Parathyroid adenoma (tissue), 2 donors: ENCODE results near the gene DEFB119.
"Not testable (repeated sequence)": the region's sequence is repeated elsewhere in the genome, so short reads cannot be mapped to it uniquely, and the experiment has no call there.

Experiments used
- H2AFZ ChIP-seq: fragments of 300-600 bp; sonication (generic); one replicate; pipeline ENCODE4 v1.7.0; 2017; ENCODE audit warnings: antibody characterized with exemption, mild to moderate bottlenecking
- H3K27ac ChIP-seq: fragments of 300-600 bp; sonication (generic); one replicate; pipeline ENCODE4 v1.7.0; 2017
- H3K27me3 ChIP-seq: fragments of 300-600 bp; sonication (generic); one replicate; pipeline ENCODE4 v1.7.0; 2017; ENCODE audit warnings: low read length; ENCODE audit not compliant: control insufficient read depth, insufficient read depth
- H3K36me3 ChIP-seq: fragments of 300-600 bp; sonication (generic); one replicate; pipeline ENCODE4 v1.7.0; 2017; ENCODE audit warnings: low read length; ENCODE audit not compliant: control insufficient read depth, insufficient read depth
- H3K4me1 ChIP-seq: fragments of 300-600 bp; sonication (generic); one replicate; pipeline ENCODE4 v1.7.0; 2017; ENCODE audit warnings: control low read depth
- H3K4me2 ChIP-seq: fragments of 300-600 bp; sonication (generic); one replicate; pipeline ENCODE4 v1.7.0; 2017; ENCODE audit warnings: low read length
- H3K4me3 ChIP-seq: fragments of 300-600 bp; sonication (generic); one replicate; pipeline ENCODE4 v1.7.0; 2017; ENCODE audit warnings: low read depth, low read length
- H3K79me2 ChIP-seq: fragments of 300-600 bp; sonication (generic); one replicate; pipeline ENCODE4 v1.7.0; 2017; ENCODE audit warnings: control low read depth
- H3K9ac ChIP-seq: fragments of 300-600 bp; sonication (generic); one replicate; pipeline ENCODE4 v1.7.0; 2017; ENCODE audit warnings: mild to moderate bottlenecking
- H3K9me3 ChIP-seq: fragments of 300-600 bp; sonication (generic); one replicate; pipeline ENCODE4 v1.7.0; 2017; ENCODE audit warnings: low read length; ENCODE audit not compliant: control insufficient read depth
- CTCF ChIP-seq: fragments of 300-600 bp; sonication (generic); IDR thresholded peaks from one replicate; pipeline ENCODE4 v1.7.0; 2017; ENCODE audit warnings: antibody characterized with exemption, mild to moderate bottlenecking
- donor health status: primary hyperparathyroidism.

DEFB119 gene

GRCh38 chr20:31390490-31390889 lies at the start of gene DEFB119:
Gene DEFB119, minus strand, starts transcription at chr20:31390590. Its CDS starts 107 bp downstream, at chr20:31390483.
- H3K4me2 ChIP-seq = no peak within 1 kb of the TSS
- H3K9ac ChIP-seq = no peak within 1 kb of the TSS
- no peak within 1 kb of the TSS for H3K4me3 ChIP-seq
- no peaks in the 10 kb centered on the region for H3K9me3 ChIP-seq
- H3K79me2 ChIP-seq = no peaks in the 10 kb centered on the region
- no peak within 1 kb of the TSS for H3K27ac ChIP-seq
- no peak for TF ChIP-seq CTCF
- H3K36me3 ChIP-seq = no peaks in the 10 kb centered on the region
- H3K4me1 ChIP-seq = no peaks in the 10 kb centered on the region
- no peak within 1 kb of the TSS for H2AFZ ChIP-seq
- H3K27me3 ChIP-seq = no peaks in the 10 kb centered on the region

DNA sequence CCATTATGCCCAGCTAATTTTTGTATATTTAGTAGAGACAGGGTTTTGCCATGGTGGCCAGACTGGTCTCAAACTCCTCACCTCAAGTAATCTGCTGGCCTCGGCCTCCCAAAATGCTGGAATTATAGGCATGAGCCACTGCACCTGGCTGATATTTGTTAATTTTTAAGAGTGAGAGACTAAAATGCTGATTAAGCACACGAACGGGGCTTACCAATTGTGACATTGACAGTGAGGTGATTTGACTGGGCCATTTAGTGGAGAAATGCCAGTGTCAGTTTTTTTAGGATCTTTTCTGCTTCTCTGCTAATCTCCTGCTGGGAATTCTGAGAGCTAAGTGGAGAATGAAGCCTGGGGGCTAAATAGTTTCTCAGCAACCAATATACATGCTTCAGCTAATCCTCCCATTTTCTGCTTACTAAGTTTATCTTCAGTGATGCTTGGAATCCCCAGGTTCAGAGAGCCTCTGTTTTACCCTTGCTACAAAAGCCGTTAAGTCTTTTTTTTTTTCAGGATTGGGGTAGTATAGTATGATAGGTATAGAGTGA lies 40.3 kb upstream of the DEFB119 start:
- no peaks in the 10 kb centered on the region for H3K36me3 ChIP-seq
- TF ChIP-seq CTCF = no peak
- no peaks in the 10 kb centered on the region for H3K79me2 ChIP-seq
- no peak overlapping the region for H3K9ac ChIP-seq
- no peak overlapping the region for H3K4me3 ChIP-seq
- H2AFZ ChIP-seq = no peak overlapping the region
- no peaks in the 10 kb centered on the region for H3K4me1 ChIP-seq
- no peaks in the 10 kb centered on the region for H3K9me3 ChIP-seq
- no peak overlapping the region for H3K4me2 ChIP-seq
- no peak overlapping the region for H3K27ac ChIP-seq
- H3K27me3 ChIP-seq = no peaks in the 10 kb centered on the region

DNA sequence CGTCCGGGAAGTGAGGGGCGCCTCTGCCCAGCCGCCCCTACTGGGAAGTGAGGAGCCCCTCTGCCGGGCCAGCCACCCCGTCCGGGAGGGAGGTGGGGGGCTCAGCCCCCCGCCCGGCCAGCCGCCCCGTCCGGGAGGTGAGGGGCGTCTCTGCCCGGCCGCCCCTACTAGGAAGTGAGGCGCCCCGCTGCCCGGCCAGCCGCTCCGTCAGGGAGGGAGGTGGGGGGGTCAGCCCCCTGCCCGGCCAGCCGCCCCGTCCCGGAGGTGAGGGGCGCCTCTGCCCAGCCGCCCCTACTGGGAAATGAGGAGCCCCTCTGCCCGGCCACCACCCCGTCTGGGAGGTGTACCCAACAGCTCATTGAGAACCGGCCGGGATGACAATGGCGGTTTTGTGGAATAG lies 37.2 kb upstream of the DEFB119 start:
- not testable (repeated sequence) for H3K27ac ChIP-seq, H2AFZ ChIP-seq, H3K4me3 ChIP-seq

DNA sequence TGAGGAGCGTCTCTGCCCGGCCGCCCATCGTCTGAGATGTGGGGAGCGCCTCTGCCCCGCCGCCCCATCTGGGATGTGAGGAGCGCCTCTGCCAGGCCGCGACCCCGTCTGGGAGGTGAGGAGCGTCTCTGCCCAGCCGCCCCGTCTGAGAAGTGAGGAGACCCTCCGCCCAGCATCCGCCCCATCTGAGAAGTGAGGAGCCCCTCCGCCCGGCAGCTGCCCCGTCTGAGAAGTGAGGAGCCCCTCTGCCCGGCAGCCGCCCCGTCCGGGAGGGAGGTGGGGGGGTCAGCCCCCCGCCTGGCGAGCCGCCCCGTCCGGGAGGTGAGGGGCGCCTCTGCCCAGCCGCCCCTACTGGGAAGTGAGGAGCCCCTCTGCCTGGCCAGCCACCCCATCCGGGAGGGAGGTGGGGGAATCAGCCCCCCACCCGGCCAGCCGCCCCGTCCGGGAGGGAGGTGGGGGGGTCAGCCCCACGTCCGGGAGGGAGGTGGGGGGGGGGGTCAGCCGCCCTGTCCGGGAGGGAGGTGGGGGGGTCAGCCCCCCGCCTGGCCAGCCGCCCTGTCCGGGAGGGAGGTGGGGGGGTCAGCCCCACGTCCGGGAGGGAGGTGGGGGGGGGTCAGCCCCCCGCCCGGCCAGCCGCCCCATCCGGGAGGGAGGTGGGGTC lies 36.6 kb upstream of the DEFB119 start:
- H2AFZ ChIP-seq, H3K4me3 ChIP-seq, H3K36me3 ChIP-seq, H3K9me3 ChIP-seq, H3K79me2 ChIP-seq, H3K27me3 ChIP-seq, H3K27ac ChIP-seq, H3K4me2 ChIP-seq, H3K4me1 ChIP-seq, H3K9ac ChIP-seq: not testable (repeated sequence)

More for the DNA sequence above, 37.2 kb upstream of the DEFB119 start:
- not testable (repeated sequence) for H3K36me3 ChIP-seq, H3K4me2 ChIP-seq, H3K27me3 ChIP-seq, H3K9ac ChIP-seq, H3K4me1 ChIP-seq, H3K9me3 ChIP-seq, H3K79me2 ChIP-seq

DNA sequence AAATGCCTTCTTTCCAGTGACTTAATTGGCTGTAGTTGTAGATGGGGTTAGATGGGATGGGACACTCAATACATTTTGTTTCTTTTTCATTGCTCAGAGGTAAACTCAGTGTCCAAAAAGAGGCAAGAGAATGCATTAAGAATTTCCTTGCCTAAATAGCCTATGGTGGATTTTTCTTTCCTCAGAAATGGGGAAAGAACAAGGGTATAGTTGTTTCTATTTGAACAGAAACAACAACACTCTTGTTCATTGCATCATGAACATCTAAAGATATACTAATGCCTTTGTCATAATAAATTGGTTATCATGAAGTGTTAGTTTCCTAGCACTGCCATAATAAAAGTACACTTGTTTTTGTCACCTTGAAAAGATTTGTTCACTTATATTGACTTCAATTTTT lies 35.4 kb upstream of the DEFB119 start:
- Histone ChIP-seq H3K9ac (no peak overlapping the region), H3K27ac (no peak overlapping the region), H3K4me2 (no peak overlapping the region), H3K9me3 (no peaks in the 10 kb centered on the region), H3K27me3 (no peaks in the 10 kb centered on the region), H3K4me1 (no peaks in the 10 kb centered on the region), H2AFZ (no peak overlapping the region), H3K36me3 (no peaks in the 10 kb centered on the region), H3K4me3 (no peak overlapping the region), H3K79me2 (no peaks in the 10 kb centered on the region)
- TF ChIP-seq CTCF = no peak

DNA sequence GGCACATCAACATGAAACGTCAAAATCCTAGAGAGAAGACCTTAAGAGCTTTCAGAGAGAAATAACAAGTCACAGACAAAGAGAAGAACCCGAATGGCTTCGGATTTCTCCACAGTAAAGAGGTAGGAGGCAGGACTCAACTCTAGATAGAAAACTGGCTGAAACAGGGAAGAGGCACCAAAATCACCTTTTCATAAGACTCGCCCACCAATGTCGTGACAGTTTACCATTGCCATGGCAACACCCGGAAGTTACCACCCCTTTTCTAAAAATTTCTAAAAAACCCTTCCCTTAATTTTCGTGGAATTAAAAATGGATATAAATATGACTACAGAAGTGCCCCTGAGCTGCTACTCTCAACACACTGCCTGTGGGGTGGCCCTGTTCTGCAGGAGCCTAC lies 27.9 kb upstream of the DEFB119 start:
- Histone ChIP-seq H3K79me2 (no peaks in the 10 kb centered on the region), H3K27ac (no peak overlapping the region), H3K4me1 (no peaks in the 10 kb centered on the region), H2AFZ (no peak overlapping the region), H3K4me3 (no peak overlapping the region), H3K27me3 (no peaks in the 10 kb centered on the region), H3K36me3 (no peaks in the 10 kb centered on the region), H3K9ac (no peak overlapping the region), H3K4me2 (no peak overlapping the region), H3K9me3 (no peaks in the 10 kb centered on the region)
- TF ChIP-seq CTCF = no peak
